ENCODE data around the gene ZFYVE9.

- no peak for TF ChIP-seq POLR2AphosphoS5 (IDR thresholded peaks at IDR 0.05; ENCODE audit: borderline replicate concordance, low read depth, low read length)
- TF ChIP-seq EZH2 (IDR thresholded peaks at IDR 0.05): no peak
- no peak for TF ChIP-seq FOXP2 (optimal IDR thresholded peaks at IDR 0.05; ENCODE audit: control extremely low read depth, extremely low read length, insufficient read depth)
Observed at GRCh38 chr1:52179073-52179472, 37.2 kb downstream of the ZFYVE9 start.
